VCaP (cell line): Measurements from ENCODE around the gene MIB1.
"Not testable (repeated sequence)": the region's sequence is repeated elsewhere in the genome, so short reads cannot be mapped to it uniquely, and the experiment has no call there.

Source experiments
- H3K27ac ChIP-seq: fragments of 450-650 bp; 2 replicates; pipeline ENCODE4 v1.5.1; 2017
- TF ChIP-seq, protein P1 (sequence below): fragments of 450-650 bp; conservative IDR thresholded peaks from 2 replicates; pipeline ENCODE4 v1.5.1; 2017; ENCODE audit warnings: mild to moderate bottlenecking, moderate library complexity

The MIB1 gene

DNA sequence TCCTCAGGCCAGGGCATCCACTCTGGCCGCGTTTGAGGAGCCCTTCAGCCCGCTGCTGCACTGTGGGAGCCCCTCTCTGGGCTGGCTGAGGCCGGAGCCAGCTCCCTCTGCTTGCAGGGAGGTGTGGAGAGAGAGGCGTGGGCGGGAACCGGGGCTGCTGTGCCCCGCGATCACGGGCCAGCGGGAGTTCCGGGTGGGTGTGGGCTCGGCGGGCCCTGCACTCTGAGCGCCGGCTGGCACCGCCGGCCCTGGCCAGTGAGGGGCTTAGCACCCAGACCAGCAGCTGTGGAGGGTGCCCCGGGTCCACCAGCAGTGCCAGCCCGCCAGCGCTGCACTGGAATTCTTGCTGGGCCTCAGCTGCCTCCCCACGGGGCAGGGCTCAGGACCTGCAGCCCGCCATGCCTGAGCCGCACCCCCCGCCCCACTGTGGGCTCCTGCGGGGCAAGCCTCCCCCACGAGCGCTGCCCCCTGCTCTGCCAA is 34.2 kb upstream of the MIB1 start:
- no peak overlapping the region for H3K27ac ChIP-seq
- TF ChIP-seq, protein P1, sequence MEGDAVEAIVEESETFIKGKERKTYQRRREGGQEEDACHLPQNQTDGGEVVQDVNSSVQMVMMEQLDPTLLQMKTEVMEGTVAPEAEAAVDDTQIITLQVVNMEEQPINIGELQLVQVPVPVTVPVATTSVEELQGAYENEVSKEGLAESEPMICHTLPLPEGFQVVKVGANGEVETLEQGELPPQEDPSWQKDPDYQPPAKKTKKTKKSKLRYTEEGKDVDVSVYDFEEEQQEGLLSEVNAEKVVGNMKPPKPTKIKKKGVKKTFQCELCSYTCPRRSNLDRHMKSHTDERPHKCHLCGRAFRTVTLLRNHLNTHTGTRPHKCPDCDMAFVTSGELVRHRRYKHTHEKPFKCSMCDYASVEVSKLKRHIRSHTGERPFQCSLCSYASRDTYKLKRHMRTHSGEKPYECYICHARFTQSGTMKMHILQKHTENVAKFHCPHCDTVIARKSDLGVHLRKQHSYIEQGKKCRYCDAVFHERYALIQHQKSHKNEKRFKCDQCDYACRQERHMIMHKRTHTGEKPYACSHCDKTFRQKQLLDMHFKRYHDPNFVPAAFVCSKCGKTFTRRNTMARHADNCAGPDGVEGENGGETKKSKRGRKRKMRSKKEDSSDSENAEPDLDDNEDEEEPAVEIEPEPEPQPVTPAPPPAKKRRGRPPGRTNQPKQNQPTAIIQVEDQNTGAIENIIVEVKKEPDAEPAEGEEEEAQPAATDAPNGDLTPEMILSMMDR = no peak

- not testable (repeated sequence) for H3K27ac ChIP-seq
Measured at GRCh38 chr18:21707130-21707529, 33.5 kb upstream of the MIB1 start.

DNA sequence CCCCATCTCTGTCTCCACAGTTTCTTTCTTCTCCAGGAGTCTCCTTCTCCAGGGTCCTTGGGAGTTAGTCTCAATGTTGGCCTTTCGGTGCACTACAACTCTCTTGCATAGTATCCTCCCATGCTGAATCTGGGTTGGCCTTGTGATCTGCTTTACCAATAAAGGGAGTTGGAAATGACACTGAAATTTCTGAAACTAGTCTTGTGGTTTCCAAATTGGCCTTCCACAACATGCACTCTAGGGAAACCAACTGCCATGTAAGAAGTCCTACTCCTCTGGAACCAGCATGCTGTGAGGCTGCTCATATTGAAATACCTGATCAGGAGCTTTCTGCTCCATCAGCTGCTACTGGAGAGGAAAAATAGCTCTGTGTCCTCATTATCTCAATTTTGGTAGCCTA is 26.1 kb upstream of the MIB1 start:
- TF ChIP-seq, protein P1 = no peak
- H3K27ac ChIP-seq = no peak overlapping the region

DNA sequence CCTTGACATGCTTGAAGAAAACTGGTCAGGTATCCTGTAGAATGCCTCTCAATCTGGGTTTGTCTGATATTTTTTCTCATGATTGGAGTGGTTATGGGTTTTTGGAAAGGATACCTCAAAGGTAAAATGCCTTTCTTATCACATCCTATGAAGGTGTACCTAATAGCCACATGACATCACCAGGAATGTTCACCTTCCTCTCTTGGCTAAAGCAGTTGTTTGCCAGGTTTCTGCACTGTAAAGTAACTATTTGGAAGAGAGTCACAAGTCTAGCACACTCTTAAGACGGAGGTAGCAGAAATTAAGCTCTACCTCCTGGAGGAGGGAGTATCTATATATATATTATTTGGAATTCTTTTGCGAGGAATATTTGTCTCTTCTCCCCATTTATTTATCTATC is 17.9 kb upstream of the MIB1 start:
- H3K27ac ChIP-seq = no peak overlapping the region
- TF ChIP-seq, protein P1 = no peak

DNA sequence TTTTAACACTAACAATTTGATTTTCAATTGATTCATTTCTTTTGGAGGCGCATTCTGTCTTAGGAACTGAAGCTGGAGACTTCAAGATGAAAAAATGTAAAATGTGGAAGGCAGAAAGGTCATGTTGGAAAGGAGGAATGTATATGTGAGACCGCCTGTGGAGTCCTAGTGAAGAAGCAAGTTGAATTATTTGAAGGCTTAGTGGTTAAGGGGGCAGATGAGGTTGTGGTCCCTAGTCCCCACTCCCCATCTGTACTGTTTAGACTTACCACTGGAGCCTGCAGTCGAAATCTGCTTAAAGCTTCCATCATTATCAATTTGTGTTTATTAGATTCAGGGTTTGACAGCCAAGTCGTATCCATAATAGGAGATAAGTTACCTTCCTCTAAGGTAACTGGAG is 15.4 kb upstream of the MIB1 start:
- no peak overlapping the region for H3K27ac ChIP-seq
- TF ChIP-seq, protein P1 = no peak

GRCh38 chr18:21727702-21728101 is 12.9 kb upstream of the MIB1 start:
- no peak overlapping the region for H3K27ac ChIP-seq
- TF ChIP-seq, protein P1 = no peak

DNA sequence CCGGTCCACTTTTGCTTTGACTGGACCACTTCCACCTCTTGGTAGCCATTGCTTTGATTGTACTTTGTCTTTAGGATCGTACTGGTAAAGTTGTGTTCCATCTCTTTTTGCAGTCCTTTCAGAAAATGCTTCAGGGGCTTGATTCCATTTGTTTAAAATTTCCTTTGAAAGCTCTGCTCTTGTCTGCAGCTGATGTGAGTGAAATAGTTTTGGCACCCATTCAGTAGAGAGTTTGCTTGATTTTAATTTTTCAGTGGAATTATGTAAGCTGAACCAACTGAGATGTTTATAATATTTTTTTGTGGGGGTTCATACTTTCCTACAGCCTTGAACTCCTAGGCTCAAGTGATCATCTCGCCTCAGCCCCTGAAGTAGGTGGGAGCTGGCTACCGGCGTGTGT is 7.6 kb upstream of the MIB1 start:
- no peak overlapping the region for H3K27ac ChIP-seq
- TF ChIP-seq, protein P1 = no peak

GRCh38 chr18:21735452-21736015 is 5.1 kb upstream of the MIB1 start:
- no peak overlapping the region for H3K27ac ChIP-seq
- TF ChIP-seq, protein P1 = no peak

GRCh38 chr18:21736926-21737325 is 3.7 kb upstream of the MIB1 start:
- not testable (repeated sequence) for H3K27ac ChIP-seq
